Measurements from ENCODE around the gene TRIM47.
A peak's percentile ranks its signal among the peaks of the same experiment; 100 is the strongest.

The TRIM47 gene

DNA sequence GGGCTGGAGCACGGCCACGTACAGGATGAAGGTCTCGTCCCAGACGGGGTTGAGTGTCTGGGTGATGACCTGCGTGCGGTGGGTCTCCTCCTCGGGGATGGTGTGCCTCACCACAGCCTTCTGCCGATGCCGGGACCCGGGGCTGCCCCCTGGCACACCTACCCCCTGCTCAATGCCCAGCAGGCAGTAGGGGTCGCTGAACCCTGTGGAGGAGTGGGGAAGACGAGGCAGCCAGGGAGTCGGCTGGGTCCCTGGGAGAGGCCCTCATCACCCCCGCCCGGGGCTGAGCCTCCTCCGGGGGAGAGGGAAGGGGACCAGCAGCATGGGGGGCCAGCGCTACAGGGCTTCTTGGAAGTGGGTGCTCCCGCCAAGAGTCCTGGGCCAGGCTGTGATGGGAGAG lies 36.0 kb downstream of the TRIM47 start:
- no peak for DNase-seq
- intact Hi-C loops (cut with DNase I): no loop called here

- DNase-seq: no peak
- intact Hi-C loops (cut with DNase I): no loop called here
Measured at GRCh38 chr17:75840799-75841164, 37.6 kb downstream of the TRIM47 start.

GRCh38 chr17:75839942-75840798 lies 38.2 kb downstream of the TRIM47 start:
- intact Hi-C loops (cut with DNase I): no loop called here
- no peak for DNase-seq

DNA sequence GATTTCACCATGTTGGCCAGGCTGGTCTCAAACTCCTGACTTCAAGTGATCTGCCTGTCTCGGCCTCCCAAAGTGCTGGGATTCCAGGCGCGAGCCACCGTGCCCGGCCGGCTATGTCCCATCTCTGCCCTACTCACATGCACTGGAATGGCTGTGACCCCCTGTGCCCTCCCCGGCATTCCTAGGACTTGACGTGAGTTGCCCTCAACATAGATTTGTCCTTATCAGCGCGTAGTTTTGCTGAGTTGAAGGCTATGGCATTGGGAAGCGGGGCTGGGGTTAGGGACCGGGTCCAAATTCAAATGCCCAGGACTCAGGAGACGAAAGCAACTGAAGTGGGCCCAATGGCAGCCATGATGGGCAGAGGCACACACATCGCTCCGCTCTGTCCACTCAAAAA lies 40.0 kb downstream of the TRIM47 start:
- no peak for DNase-seq
- intact Hi-C loops (cut with DNase I): no loop called here

- DNase-seq: no peak
- intact Hi-C loops (cut with DNase I): no loop called here
Measured at GRCh38 chr17:75837899-75838298, 40.5 kb downstream of the TRIM47 start.

- intact Hi-C loops (cut with DNase I): no loop called here
- no peak for DNase-seq
Measured at GRCh38 chr17:75836605-75837004, 41.8 kb downstream of the TRIM47 start.

DNA sequence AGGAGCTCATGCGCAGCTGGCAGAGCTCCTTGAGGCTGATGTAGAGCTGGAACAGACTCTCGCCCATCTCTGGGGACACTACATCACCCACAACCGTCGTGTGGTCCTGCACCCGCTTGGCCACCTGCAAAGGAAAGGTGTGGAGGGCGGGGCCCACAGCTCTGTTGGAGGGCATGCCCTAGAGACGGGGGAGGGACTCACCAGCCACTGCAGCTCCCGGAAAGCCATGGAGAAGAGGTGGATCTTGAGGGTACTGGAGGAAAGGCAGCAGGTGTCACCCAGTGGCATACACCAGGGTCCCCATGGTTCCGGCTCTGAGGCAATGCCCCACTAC lies 42.8 kb downstream of the TRIM47 start:
- no peak for DNase-seq
- intact Hi-C loops (cut with DNase I): no loop called here

DNA sequence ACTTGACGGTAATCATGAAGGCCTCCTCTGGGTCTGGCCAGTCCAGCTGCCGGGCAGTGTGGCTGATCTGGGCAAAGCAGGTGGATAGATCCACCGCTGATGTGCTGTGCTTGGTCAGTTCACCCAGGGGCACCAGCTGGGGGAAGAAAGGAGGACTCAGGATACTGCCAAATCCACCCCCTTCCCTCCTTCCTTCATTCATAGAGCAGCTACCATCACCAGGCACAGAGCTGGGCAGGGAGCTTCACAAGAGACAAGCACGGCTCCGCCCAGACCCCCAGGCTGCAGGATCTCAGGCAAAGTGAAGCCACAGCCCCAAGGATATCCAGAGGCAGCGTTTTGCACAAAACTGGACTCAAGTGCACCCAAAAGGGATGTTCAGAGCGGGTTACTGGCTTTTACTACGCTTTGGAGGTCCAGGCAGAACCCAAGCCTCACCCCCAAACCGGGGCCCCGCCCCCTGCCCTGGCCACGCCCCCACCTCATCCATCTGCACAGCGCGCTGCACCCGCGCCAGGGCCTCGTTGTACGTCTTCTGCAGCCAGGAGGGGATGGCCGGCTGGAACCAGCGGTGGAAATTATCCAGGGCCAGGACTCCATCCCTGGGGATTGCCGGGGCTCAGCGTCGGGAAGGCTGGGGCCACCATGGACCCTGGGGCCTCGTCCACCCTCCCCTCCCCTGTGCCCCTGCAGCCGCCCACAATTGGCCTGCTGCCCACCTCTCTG lies 43.3 kb downstream of the TRIM47 start:
- DNase-seq: peak in 1 of 42 donors; percentile 40
- intact Hi-C loops (cut with DNase I): no loop called here

DNA sequence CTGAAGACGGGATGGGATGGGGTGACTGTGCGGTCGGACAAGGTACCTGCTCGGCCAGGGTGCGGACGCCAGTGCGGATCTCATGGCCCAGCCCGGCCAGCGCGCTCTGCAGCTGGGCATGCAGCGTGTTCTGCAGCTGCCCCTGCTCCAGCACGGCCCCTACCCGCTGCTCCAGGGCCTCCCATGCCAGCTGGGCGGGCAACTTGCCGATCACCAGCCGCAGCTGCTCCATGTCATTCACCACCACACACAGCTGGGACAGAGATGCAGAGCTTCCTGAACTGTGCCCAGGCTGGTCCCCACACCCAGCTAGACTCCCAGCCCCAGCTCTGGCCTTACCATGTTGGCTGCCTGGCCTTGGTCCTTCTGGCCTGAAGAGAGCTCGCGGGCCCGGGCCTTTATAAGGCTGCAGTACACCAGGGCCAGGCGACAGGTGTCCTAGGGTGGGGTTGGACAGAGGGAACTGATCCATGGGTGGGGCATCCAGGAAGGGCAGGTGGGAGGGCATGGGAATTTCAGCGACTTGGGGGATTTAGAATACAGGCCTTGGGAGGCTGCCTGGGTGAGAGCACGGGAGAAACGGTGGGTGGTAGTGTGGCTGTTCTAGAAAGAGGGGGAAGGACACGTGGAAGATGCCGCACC lies 44.0 kb downstream of the TRIM47 start:
- peak in 41 of 42 donors; percentile 49 to 91 (median 78) for DNase-seq
- intact Hi-C loops (cut with DNase I): no loop called here

DNA sequence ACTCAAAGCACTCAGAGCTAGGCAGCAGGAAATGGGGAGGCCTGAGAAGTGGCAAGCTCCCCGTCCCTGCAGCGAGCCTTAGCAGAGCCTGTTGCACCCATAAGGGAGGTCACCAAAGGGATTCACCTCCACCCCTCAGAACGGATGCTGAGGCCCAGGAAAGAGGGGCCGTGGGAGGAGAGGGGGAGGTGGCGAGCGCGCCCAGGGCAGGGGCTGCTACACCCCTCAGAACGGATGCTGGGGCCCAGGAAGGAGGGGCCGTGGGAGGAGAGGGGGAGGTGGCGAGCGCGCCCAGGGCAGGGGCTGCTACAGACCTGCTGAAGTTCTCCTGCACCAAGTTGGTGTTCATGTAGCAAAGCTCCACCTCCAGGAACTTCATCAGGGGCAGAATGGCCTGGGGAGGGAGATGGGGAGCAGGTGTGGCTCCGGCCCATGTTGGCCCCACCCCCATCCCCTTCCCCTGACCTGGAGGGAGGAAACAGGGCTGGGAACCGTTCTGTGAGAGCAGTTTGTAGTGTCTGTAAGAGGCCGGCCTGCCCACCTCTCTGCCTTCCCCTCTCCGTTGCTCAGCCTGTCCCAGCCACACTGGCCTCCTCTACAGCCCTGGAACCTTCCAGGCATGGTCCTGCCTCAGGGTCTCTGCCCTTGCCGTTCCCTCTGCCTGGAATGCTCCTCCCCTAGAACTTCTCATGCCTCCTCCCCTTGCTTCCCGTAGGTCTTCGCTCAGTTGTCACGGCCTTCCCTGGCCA lies 45.6 kb downstream of the TRIM47 start:
- no peak for DNase-seq
- intact Hi-C loops (cut with DNase I): no loop called here

GRCh38 chr17:75832164-75832651 lies 46.2 kb downstream of the TRIM47 start:
- intact Hi-C loops (cut with DNase I): no loop called here
- DNase-seq: peak in 1 of 42 donors; percentile 30

- DNase-seq: no peak
- intact Hi-C loops (cut with DNase I): no loop called here
Measured at GRCh38 chr17:75831032-75831571, 47.3 kb downstream of the TRIM47 start.

DNA sequence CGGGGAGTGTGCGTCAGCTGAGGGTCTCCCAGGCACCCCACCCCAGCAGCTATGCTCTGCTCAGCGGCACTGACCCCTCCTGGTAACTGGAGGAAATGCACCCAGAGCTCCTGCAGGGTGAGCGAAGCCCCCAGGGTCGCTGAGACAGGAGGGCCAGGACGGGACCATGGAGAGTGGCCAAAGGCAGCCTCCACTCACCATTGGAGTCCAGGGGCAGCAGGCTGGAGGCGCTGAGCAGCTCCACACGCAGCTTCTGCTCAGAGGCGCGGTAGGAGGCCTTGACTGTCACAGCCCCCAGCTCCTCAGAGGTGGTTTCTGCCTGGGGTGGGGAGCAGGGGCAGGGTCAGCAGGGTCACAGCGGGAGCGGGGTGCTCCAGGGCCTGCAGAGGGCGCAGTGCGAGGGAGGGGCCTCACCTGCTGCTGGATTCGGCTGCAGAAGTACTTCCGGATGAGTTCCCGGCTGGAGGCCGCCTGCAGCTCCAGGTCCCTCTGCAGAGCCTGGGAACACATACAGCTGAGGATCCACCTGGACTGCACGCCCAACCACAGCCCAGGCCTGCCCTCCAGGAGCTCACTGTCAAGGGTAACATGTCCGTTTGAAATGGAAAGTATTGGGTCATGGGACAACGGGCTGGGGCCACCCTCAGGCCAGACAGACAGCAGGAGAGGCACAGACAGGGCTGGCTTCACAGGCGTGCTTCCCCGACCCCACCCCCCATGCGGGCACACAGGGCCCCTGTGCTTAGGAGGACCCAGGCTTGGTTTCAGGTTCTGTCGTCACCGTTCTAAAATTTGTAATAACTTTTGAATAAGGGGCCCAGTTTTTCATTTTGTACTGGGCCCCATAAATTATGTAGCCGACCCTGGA lies 48.0 kb downstream of the TRIM47 start:
- intact Hi-C loops (cut with DNase I): no loop called here
- no peak for DNase-seq

DNA sequence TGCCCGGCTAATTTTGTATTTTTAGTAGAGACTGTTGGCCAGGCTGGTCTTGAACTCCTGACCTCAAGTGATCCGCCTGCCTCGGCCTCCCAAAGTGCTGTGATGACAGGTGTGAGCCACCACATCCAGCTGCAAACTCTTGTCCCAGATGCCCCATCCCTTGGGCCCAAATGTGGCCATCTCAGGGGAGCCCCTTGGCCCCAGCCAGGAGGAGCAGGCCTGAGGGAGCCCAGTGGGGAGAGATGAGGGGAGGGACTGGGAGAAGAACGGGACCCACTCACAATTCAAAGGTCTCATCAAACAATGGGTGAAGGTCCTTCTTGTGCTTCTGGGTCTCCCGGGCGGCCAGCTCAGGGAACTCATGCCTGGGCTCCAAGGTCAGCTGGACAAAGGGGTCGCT lies 48.6 kb downstream of the TRIM47 start:
- DNase-seq: no peak
- intact Hi-C loops (cut with DNase I): no loop called here

DNA sequence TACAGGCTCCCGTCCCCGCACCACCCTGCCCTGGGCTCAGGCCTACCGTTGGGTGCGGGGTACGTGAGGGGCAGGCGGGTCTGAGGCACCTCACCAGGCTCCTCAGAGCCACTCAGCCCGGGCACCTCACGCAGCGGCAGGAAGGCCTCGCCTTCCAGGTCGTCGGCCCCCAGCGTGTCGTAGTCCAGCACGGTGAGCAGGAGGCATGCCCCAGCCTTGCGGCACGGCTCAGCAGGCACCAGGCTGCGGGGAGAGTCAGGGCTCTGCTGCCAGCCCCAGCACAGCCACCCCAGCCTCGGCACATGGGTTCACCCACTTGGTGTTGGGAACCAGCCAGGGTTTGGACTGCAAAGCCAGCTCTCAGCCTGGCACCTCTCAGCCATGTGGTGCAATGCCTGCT lies 49.6 kb downstream of the TRIM47 start:
- no peak for DNase-seq
- intact Hi-C loops (cut with DNase I): no loop called here

- intact Hi-C loops (cut with DNase I): no loop called here
- DNase-seq: no peak
Measured at GRCh38 chr17:75828076-75828400, 50.3 kb downstream of the TRIM47 start.

GRCh38 chr17:75827308-75828075 lies 50.9 kb downstream of the TRIM47 start:
- intact Hi-C loops (cut with DNase I): no loop called here
- DNase-seq: peak; percentile 46 to 86 (median 74)
